ENCODE results near the gene TTC39B. TPM values are rescaled to one million over a fixed set of nuclear protein-coding genes. Genes with fewer than 3 reads are reported as not detected.

The TTC39B gene
- total RNA-seq, 1 donor from 2014 or later = 6.6 TPM

DNA sequence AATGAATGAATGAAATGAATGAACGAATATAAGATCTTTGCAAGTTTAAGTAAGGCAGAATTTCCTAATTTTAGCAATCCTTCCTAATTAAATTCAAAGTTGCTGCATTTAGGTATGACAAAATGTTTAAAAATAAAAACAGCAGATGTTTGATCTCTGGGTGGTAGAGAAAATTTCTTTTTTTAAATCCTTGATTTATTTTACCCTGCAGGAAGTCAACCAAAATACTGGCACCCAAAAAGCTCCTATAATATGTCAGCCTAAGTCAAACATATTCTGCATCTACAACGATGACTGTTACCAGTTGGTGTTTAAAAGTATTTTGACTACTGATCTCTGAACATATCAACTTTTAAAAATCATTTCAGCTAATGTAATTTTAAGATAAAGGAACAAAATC lies 58.4 kb downstream of the TTC39B start:
- Mint-ChIP-seq H3K27ac (no peak overlapping the region), H3K27me3 (no peaks in the 10 kb centered on the region), H3K9me3 (ENCODE audit: low read depth) (no peaks in the 10 kb centered on the region), H3K4me1 (ENCODE audit: low read depth) (no peaks in the 10 kb centered on the region), H3K4me3 (ENCODE audit: low read depth) (no peak overlapping the region), H3K36me3 (ENCODE audit: insufficient read depth) (no peaks in the 10 kb centered on the region)
- TF ChIP-seq, protein P1, sequence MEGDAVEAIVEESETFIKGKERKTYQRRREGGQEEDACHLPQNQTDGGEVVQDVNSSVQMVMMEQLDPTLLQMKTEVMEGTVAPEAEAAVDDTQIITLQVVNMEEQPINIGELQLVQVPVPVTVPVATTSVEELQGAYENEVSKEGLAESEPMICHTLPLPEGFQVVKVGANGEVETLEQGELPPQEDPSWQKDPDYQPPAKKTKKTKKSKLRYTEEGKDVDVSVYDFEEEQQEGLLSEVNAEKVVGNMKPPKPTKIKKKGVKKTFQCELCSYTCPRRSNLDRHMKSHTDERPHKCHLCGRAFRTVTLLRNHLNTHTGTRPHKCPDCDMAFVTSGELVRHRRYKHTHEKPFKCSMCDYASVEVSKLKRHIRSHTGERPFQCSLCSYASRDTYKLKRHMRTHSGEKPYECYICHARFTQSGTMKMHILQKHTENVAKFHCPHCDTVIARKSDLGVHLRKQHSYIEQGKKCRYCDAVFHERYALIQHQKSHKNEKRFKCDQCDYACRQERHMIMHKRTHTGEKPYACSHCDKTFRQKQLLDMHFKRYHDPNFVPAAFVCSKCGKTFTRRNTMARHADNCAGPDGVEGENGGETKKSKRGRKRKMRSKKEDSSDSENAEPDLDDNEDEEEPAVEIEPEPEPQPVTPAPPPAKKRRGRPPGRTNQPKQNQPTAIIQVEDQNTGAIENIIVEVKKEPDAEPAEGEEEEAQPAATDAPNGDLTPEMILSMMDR (IDR thresholded peaks at IDR 0.05; ENCODE audit: unreplicated experiment) = no peak
- no peak for DNase-seq (ENCODE audit: low spot score, unreplicated experiment)

- no peak overlapping the region for H3K4me3 Mint-ChIP-seq (ENCODE audit: low read depth)
- TF ChIP-seq, protein P1 (IDR thresholded peaks at IDR 0.05; ENCODE audit: unreplicated experiment) = no peak
- H3K4me1 Mint-ChIP-seq (ENCODE audit: low read depth) = no peaks in the 10 kb centered on the region
- no peak overlapping the region for H3K27ac Mint-ChIP-seq
- DNase-seq (ENCODE audit: low spot score, unreplicated experiment) = no peak
- no peaks in the 10 kb centered on the region for H3K36me3 Mint-ChIP-seq (ENCODE audit: insufficient read depth)
- H3K27me3 Mint-ChIP-seq = no peaks in the 10 kb centered on the region
- no peaks in the 10 kb centered on the region for H3K9me3 Mint-ChIP-seq (ENCODE audit: low read depth)
Observed at GRCh38 chr9:15248081-15248480, 58.9 kb downstream of the TTC39B start.

DNA sequence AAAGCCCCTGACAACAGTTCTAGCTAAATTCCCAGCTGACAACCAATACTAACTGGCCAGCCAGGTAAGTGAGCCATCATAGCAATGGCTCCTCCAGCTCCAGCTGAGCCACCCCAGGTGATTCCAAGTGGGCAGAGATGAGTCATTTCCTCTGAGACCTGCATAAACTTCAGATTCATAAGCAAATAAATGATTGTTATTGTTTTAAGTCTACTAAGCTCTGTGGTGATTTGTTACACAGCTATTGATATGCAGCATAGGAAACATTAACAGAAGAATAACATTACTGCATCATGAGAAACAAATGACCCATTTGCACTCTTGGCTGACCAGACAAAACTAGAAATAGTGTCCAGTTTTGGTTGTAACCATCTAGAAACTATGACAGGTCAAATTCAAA lies 60.3 kb downstream of the TTC39B start:
- Mint-ChIP-seq H3K27ac (no peak overlapping the region), H3K4me3 (ENCODE audit: low read depth) (no peak overlapping the region), H3K4me1 (ENCODE audit: low read depth) (no peaks in the 10 kb centered on the region), H3K27me3 (no peaks in the 10 kb centered on the region), H3K36me3 (ENCODE audit: insufficient read depth) (no peaks in the 10 kb centered on the region), H3K9me3 (ENCODE audit: low read depth) (no peaks in the 10 kb centered on the region)
- TF ChIP-seq, protein P1 (IDR thresholded peaks at IDR 0.05; ENCODE audit: unreplicated experiment) = no peak
- no peak for DNase-seq (ENCODE audit: low spot score, unreplicated experiment)

DNA sequence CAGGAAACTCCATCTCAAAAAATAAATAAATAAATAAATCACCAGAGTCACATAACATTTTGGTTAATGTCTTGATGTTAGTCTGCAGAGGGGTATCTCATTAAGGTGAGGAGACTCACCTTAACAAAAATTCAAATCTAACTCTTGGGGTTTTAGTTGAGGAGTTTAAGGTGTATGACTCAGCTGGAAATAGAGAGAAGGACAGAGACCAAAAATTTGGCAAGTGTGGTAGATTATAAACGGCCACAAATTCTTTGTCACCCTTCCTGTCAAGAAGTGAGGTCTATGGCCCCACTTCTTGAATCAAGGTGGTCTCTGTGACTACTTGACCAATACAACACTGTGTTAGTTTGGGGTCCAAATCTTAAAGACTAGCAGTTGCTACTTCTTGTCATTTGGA lies 60.8 kb downstream of the TTC39B start:
- Mint-ChIP-seq H3K27ac (no peak overlapping the region), H3K4me1 (ENCODE audit: low read depth) (no peaks in the 10 kb centered on the region), H3K4me3 (ENCODE audit: low read depth) (no peak overlapping the region), H3K36me3 (ENCODE audit: insufficient read depth) (no peaks in the 10 kb centered on the region), H3K9me3 (ENCODE audit: low read depth) (no peaks in the 10 kb centered on the region), H3K27me3 (no peaks in the 10 kb centered on the region)
- no peak for DNase-seq (ENCODE audit: low spot score, unreplicated experiment)
- TF ChIP-seq, protein P1 (IDR thresholded peaks at IDR 0.05; ENCODE audit: unreplicated experiment) = no peak

- no peaks in the 10 kb centered on the region for H3K9me3 Mint-ChIP-seq (ENCODE audit: low read depth)
- DNase-seq (ENCODE audit: low spot score, unreplicated experiment) = no peak
- TF ChIP-seq, protein P1 (IDR thresholded peaks at IDR 0.05; ENCODE audit: unreplicated experiment) = no peak
- H3K27me3 Mint-ChIP-seq = no peaks in the 10 kb centered on the region
- no peak overlapping the region for H3K4me3 Mint-ChIP-seq (ENCODE audit: low read depth)
- no peaks in the 10 kb centered on the region for H3K4me1 Mint-ChIP-seq (ENCODE audit: low read depth)
- no peak overlapping the region for H3K27ac Mint-ChIP-seq
- H3K36me3 Mint-ChIP-seq (ENCODE audit: insufficient read depth) = no peaks in the 10 kb centered on the region
Observed at GRCh38 chr9:15244001-15244441, 63.0 kb downstream of the TTC39B start.

Measured in progenitor cell of endocrine pancreas (in vitro differentiated cells).